IPS DF 19.7 (cell line): ENCODE measurements around the gene ROPN1B.
"Not testable (repeated sequence)": the region's sequence is repeated elsewhere in the genome, so short reads cannot be mapped to it uniquely, and the experiment has no call there.

Experiments
- DNase-seq: peaks from one replicate; pipeline ENCODE4 v3.0.0-alpha.2; 2013; ENCODE audit warnings: low read depth, low spot score

Gene ROPN1B

GRCh38 chr3:125968701-125969592 is at the start of gene ROPN1B:
ROPN1B (plus strand) TSS chr3:125969178; CDS start chr3:125972055, 2,877 bp downstream.
- DNase-seq = not testable (repeated sequence)

GRCh38 chr3:125920191-125920590 is 48.8 kb upstream of the ROPN1B start:
- not testable (repeated sequence) for DNase-seq

- DNase-seq = not testable (repeated sequence)
These were observed 48.2 kb upstream of the ROPN1B start for GRCh38 chr3:125920751-125921279.

GRCh38 chr3:125921712-125922111 is 47.3 kb upstream of the ROPN1B start:
- DNase-seq = not testable (repeated sequence)

- not testable (repeated sequence) for DNase-seq
These were observed 45.5 kb upstream of the ROPN1B start for GRCh38 chr3:125923324-125924115.

- DNase-seq = not testable (repeated sequence)
These were observed 44.7 kb upstream of the ROPN1B start for GRCh38 chr3:125924276-125924675.

- not testable (repeated sequence) for DNase-seq
These were observed 43.3 kb upstream of the ROPN1B start for GRCh38 chr3:125925727-125926126.

GRCh38 chr3:125928771-125929545 is 40.0 kb upstream of the ROPN1B start:
- DNase-seq = not testable (repeated sequence)

- DNase-seq = not testable (repeated sequence)
These were observed 39.2 kb upstream of the ROPN1B start for GRCh38 chr3:125929765-125930164.

GRCh38 chr3:125931355-125931880 is 37.6 kb upstream of the ROPN1B start:
- not testable (repeated sequence) for DNase-seq

GRCh38 chr3:125933397-125934173 is 35.4 kb upstream of the ROPN1B start:
- not testable (repeated sequence) for DNase-seq

GRCh38 chr3:125935252-125935874 is 33.6 kb upstream of the ROPN1B start:
- DNase-seq = not testable (repeated sequence)

GRCh38 chr3:125936210-125936815 is 32.7 kb upstream of the ROPN1B start:
- DNase-seq = not testable (repeated sequence)

GRCh38 chr3:125936891-125937290 is 32.1 kb upstream of the ROPN1B start:
- not testable (repeated sequence) for DNase-seq

- DNase-seq = not testable (repeated sequence)
These were observed 21.2 kb upstream of the ROPN1B start for GRCh38 chr3:125947806-125948205.

- DNase-seq = not testable (repeated sequence)
These were observed 20.1 kb upstream of the ROPN1B start for GRCh38 chr3:125948901-125949300.

- not testable (repeated sequence) for DNase-seq
These were observed 17.8 kb upstream of the ROPN1B start for GRCh38 chr3:125951176-125951575.

- not testable (repeated sequence) for DNase-seq
These were observed 12.0 kb upstream of the ROPN1B start for GRCh38 chr3:125957020-125957419.
